Measurements from ENCODE around the gene ADAMTS17.

DNA sequence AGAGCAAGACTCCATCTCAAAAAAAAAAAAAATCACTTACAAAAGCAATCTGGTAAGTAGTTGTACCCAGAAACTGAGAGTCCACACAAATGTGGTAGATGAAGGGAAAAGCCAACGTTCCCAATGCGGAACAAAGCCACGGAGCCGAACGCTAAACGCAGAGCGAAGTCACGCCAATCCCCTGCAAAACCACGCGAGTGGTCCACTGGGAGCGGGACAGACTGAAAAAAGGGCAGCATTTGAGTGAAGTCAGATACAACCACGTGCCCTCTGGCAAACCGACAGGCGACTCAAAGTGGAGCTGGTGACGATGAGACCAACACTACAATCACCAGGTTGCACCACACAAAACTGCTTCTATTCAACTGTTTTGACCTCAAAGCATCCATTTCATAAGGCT, 362.4 kb downstream of the ADAMTS17 start:
- TF ChIP-seq, protein P1, sequence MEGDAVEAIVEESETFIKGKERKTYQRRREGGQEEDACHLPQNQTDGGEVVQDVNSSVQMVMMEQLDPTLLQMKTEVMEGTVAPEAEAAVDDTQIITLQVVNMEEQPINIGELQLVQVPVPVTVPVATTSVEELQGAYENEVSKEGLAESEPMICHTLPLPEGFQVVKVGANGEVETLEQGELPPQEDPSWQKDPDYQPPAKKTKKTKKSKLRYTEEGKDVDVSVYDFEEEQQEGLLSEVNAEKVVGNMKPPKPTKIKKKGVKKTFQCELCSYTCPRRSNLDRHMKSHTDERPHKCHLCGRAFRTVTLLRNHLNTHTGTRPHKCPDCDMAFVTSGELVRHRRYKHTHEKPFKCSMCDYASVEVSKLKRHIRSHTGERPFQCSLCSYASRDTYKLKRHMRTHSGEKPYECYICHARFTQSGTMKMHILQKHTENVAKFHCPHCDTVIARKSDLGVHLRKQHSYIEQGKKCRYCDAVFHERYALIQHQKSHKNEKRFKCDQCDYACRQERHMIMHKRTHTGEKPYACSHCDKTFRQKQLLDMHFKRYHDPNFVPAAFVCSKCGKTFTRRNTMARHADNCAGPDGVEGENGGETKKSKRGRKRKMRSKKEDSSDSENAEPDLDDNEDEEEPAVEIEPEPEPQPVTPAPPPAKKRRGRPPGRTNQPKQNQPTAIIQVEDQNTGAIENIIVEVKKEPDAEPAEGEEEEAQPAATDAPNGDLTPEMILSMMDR (IDR thresholded peaks at IDR 0.05): no peak
- TF ChIP-seq EZH2 (IDR thresholded peaks at IDR 0.05) (no peak), EZH2phosphoT487 (IDR thresholded peaks at IDR 0.05) (no peak)

All from neural progenitor cell (in vitro differentiated cells).